Measurements from ENCODE around the gene AMDHD2.

- TF ChIP-seq EZH2 (IDR thresholded peaks at IDR 0.05; ENCODE audit: insufficient read depth, poor library complexity, severe bottlenecking) (no peak), EZH2phosphoT487 (IDR thresholded peaks at IDR 0.05; ENCODE audit: insufficient read depth, low read depth) (no peak)
Observed at GRCh38 chr16:2515180-2515851, 4.9 kb upstream of the AMDHD2 start.

Data from GM23248 (cell line).